IMR-90 (cell line): ENCODE measurements around the gene NF2. TPM values are rescaled to one million over a fixed set of nuclear protein-coding genes. Genes with fewer than 3 reads are reported as not detected.

Experiments used
- ATAC-seq: fragments of 200-7000 bp; cut with Tn5 transposase; 2 replicates; pipeline ENCODE4 v1.9.1; 2020; ENCODE audit warnings: low read depth, mild to moderate bottlenecking, moderate library complexity
- BruUV-seq: library from RNA; stranded (reverse); fragments of 400-500 nt; replicated peaks from 2 replicates; lab custom pipeline; 2021; lab: Mats Ljungman, UMichigan
- CTCF ChIA-PET: fragments of 300-600 bp; formaldehyde crosslinking; extraction: SDS; loops from one replicate; lab custom pipeline; 2021; ENCODE audit warnings: antibody characterized with exemption; lab: Yijun Ruan, JAX
- POLR2A ChIA-PET: fragments of 300-600 bp; sonication (Branson Sonifier 250); formaldehyde crosslinking; loops from one replicate; lab custom pipeline; 2022; ENCODE audit warnings: antibody characterized with exemption; ENCODE audit not compliant: unreplicated experiment; lab: Charles Lee
- DNase-seq: peaks from one replicate; pipeline ENCODE4 v3.0.0; 2013
- H2AFZ ChIP-seq: replicated peaks from 2 replicates; pipeline ENCODE3; 2013; ENCODE audit warnings: low read length, mild to moderate bottlenecking; ENCODE audit not compliant: poor library complexity
- H2AK5ac ChIP-seq: 2 replicates; pipeline ENCODE4 v1.6.1; 2013; ENCODE audit warnings: low read depth, low read length, inconsistent platforms
- H2AK9ac ChIP-seq: replicated peaks from 2 replicates; pipeline ENCODE3; 2013; ENCODE audit warnings: mild to moderate bottlenecking, low read depth, low read length, moderate library complexity; ENCODE audit not compliant: poor library complexity
- H2BK120ac ChIP-seq: 2 replicates; pipeline ENCODE4 v1.6.1; 2013; ENCODE audit warnings: low read depth, low read length, inconsistent platforms
- H2BK15ac ChIP-seq: 3 replicates; pipeline ENCODE4 v1.6.1; 2013; ENCODE audit warnings: low read depth, low read length, inconsistent platforms
- H2BK20ac ChIP-seq: 2 replicates; pipeline ENCODE4 v1.6.1; 2013; ENCODE audit warnings: low read depth, mild to moderate bottlenecking, inconsistent platforms, low read length, moderate library complexity
- H2BK5ac ChIP-seq: 2 replicates; pipeline ENCODE4 v1.6.1; 2013; ENCODE audit warnings: mild to moderate bottlenecking, low read depth, low read length, inconsistent platforms; ENCODE audit not compliant: poor library complexity, severe bottlenecking
- H3K14ac ChIP-seq: replicated peaks from 2 replicates; pipeline ENCODE4 v1.6.1; 2013; ENCODE audit warnings: low read depth, low read length, inconsistent platforms
- H3K18ac ChIP-seq: 2 replicates; pipeline ENCODE4 v1.6.1; 2013; ENCODE audit warnings: low read depth, low read length, control low read depth
- H3K23ac ChIP-seq: 2 replicates; pipeline ENCODE4 v1.6.1; 2013; ENCODE audit warnings: low read depth, low read length, inconsistent platforms
- H3K27ac ChIP-seq: 2 replicates; pipeline ENCODE4 v1.5.1; 2013; ENCODE audit warnings: mild to moderate bottlenecking, control low read depth, low read length; ENCODE audit not compliant: insufficient read depth
- H3K27me3 ChIP-seq: 2 replicates; pipeline ENCODE4 v1.6.1; 2013; ENCODE audit warnings: low read length; ENCODE audit not compliant: control insufficient read depth, insufficient read depth
- H3K36me3 ChIP-seq: 2 replicates; pipeline ENCODE4 v1.6.1; 2013; ENCODE audit warnings: low read length, mixed read lengths; ENCODE audit not compliant: control insufficient read depth, insufficient read depth
- H3K4ac ChIP-seq: 2 replicates; pipeline ENCODE4 v1.6.1; 2013; ENCODE audit warnings: low read depth, low read length, inconsistent platforms
- H3K4me1 ChIP-seq: 2 replicates; pipeline ENCODE4 v1.6.1; 2013; ENCODE audit warnings: low read length, mixed read lengths; ENCODE audit not compliant: control insufficient read depth, insufficient read depth
- H3K4me2 ChIP-seq: 2 replicates; pipeline ENCODE4 v1.6.1; 2013; ENCODE audit warnings: low read depth, mild to moderate bottlenecking, control low read depth, low read length, moderate library complexity
- H3K4me3 ChIP-seq: 2 replicates; pipeline ENCODE4 v1.5.1; 2013; ENCODE audit warnings: low read depth, mild to moderate bottlenecking, control low read depth, low read length, moderate library complexity; ENCODE audit not compliant: insufficient read depth
- H3K56ac ChIP-seq: 2 replicates; pipeline ENCODE4 v1.6.1; 2013; ENCODE audit warnings: low read length, inconsistent platforms; ENCODE audit not compliant: insufficient read depth; ENCODE audit errors: extremely low read depth
- H3K79me1 ChIP-seq, 2 experiments: 2 replicates each; pipeline ENCODE4 v1.6.1; 2013; ENCODE audit warnings: low read length in 2 of 2, inconsistent platforms in 1 of 2, low read depth in 1 of 2
- H3K9ac ChIP-seq: 2 replicates; pipeline ENCODE4 v1.6.1; 2013; ENCODE audit warnings: low read depth, low read length, control low read depth
- H3K9me1 ChIP-seq: 2 replicates; pipeline ENCODE4 v1.6.1; 2013; ENCODE audit warnings: low read length, inconsistent platforms; ENCODE audit not compliant: insufficient read depth
- H3K9me3 ChIP-seq: 2 replicates; pipeline ENCODE4 v1.6.1; 2013; ENCODE audit warnings: low read length; ENCODE audit not compliant: control insufficient read depth, insufficient read depth
- H4K20me1 ChIP-seq: 2 replicates; pipeline ENCODE4 v1.6.1; 2013; ENCODE audit warnings: low read length, inconsistent platforms; ENCODE audit not compliant: insufficient read depth
- H4K5ac ChIP-seq: 2 replicates; pipeline ENCODE4 v1.6.1; 2013; ENCODE audit warnings: mild to moderate bottlenecking, low read depth, low read length, control low read depth
- H4K8ac ChIP-seq, 2 experiments: 2 replicates each; pipeline ENCODE4 v1.6.1; 2013; ENCODE audit warnings: low read depth in 2 of 2, low read length in 2 of 2, control low read depth in 1 of 2, inconsistent platforms in 1 of 2
- H4K91ac ChIP-seq: 2 replicates; pipeline ENCODE4 v1.6.1; 2013; ENCODE audit warnings: low read depth, low read length, inconsistent platforms; ENCODE audit not compliant: insufficient read depth
- POLR2A ChIP-seq: IDR thresholded peaks from 2 replicates; pipeline ENCODE4 v1.6.1; 2012; ENCODE audit warnings: mild to moderate bottlenecking, low read depth, low read length
- RFX5 ChIP-seq: IDR thresholded peaks from 2 replicates; pipeline ENCODE4 v1.8.0; 2012; ENCODE audit warnings: low read depth, mild to moderate bottlenecking, low read length, moderate library complexity
- USF2 ChIP-seq: fragments of 150-350 bp; IDR thresholded peaks from 2 replicates; pipeline ENCODE4 v1.6.1; 2017; ENCODE audit warnings: mild to moderate bottlenecking, antibody characterized with exemption, low read length, low read depth
- WGBS, 2 experiments: methylation state at CpG; one replicate each; pipeline versions ENCODE4 v1.1.5 to v1.1.7; 2013; ENCODE audit warnings: missing lambda C conversion rate in 2 of 2; ENCODE audit not compliant: insufficient read length in 1 of 2; ENCODE audit errors: extremely low coverage in 2 of 2; 5-methylcytosine and 5-hydroxymethylcytosine counted together
- dilution Hi-C: fragments of 300-500 bp; cut with HindIII; formaldehyde crosslinking; loops from one replicate; pipeline ENCODE4 v1.14.3; 2018; ENCODE audit warnings: low sequenced_read_pairs; ENCODE audit not compliant: unreplicated experiment
- in situ Hi-C: fragments of 300-500 bp; cut with MboI; formaldehyde crosslinking; loops from 3 replicates; pipeline ENCODE4 v1.14.3; 2019; ENCODE audit warnings: low sequenced_read_pairs, inconsistent platforms, mixed read lengths
- intact Hi-C: fragments of 100-400 bp; cut with micrococcal nuclease; formaldehyde crosslinking; loops from 2 replicates; pipeline ENCODE4 v1.10.0; 2022
- polyA plus RNA-seq, 3 experiments: library from polyadenylated mRNA; depleted of rRNA; stranded (reverse); fragments of >200 nt; gene quantifications; 2 replicates each; pipeline ENCODE4 v1.2.3, GENCODE V29; 2012; ENCODE audit warnings: low replicate concordance in 1 of 3
- total RNA-seq: library from RNA; depleted of rRNA; stranded (reverse); fragments of >200 nt; gene quantifications from 2 replicates; pipeline ENCODE4 v1.2.3, GENCODE V29; 2012

Gene NF2
- total and polyA plus RNA-seq, 2 of the 4 experiments (the other 2 are of a cell fraction): 59.0 to 151 TPM

- no peak overlapping the region for H3K23ac ChIP-seq
- no peak overlapping the region for H2AFZ ChIP-seq
- H3K4me3 ChIP-seq: no peak overlapping the region
- 82% methylated on average over 10 of the region's 10 CpGs; no CpG with 5 or more reads in 1 of the 2 experiments for WGBS, 2 experiments
- no peak for TF ChIP-seq POLR2A
- no peak for TF ChIP-seq USF2
- no peak for TF ChIP-seq RFX5
- no peak overlapping the region for H2BK20ac ChIP-seq
- no peak overlapping the region for H2AK5ac ChIP-seq
- no peaks in the 10 kb centered on the region for H3K9me1 ChIP-seq
- no peak overlapping the region for H3K4ac ChIP-seq
- H3K18ac ChIP-seq: no peak overlapping the region
- H3K9me3 ChIP-seq: no peaks in the 10 kb centered on the region
- no peak overlapping the region for H4K91ac ChIP-seq
- H4K20me1 ChIP-seq: peaks cover 9% of the 10 kb centered on the region
- DNase-seq (no peak), ATAC-seq (no peak)
- no peak overlapping the region for H4K8ac ChIP-seq
- no peak overlapping the region for H3K56ac ChIP-seq
- ChIA-PET CTCF (no interaction called here), POLR2A (no interaction called here)
- intact Hi-C loops: no loop called here
- no peak overlapping the region for H4K5ac ChIP-seq
- H2BK15ac ChIP-seq: no peak overlapping the region
- in situ Hi-C loops: no loop called here
- H3K9ac ChIP-seq: no peak overlapping the region
- H2BK120ac ChIP-seq: no peak overlapping the region
- no peaks in the 10 kb centered on the region for H3K36me3 ChIP-seq
- BruUV-seq: no TSS peak
- no peak overlapping the region for H3K4me2 ChIP-seq
- no peak overlapping the region for H3K14ac ChIP-seq
- peaks cover 62% of the 10 kb centered on the region for H3K27me3 ChIP-seq
- no peaks in the 10 kb centered on the region; the same call in 1 of the 2 replicates for H3K4me1 ChIP-seq
- dilution Hi-C loops: no loop called here
- no peak overlapping the region for H3K27ac ChIP-seq
- H3K79me1 ChIP-seq: no peaks in the 10 kb centered on the region
- no peak overlapping the region for H2BK5ac ChIP-seq
- H2AK9ac ChIP-seq: peak overlapping the region; percentile 55
Measured at GRCh38 chr22:29723766-29724165, 120.3 kb downstream of the NF2 start.
